Bronchial epithelial cell (primary cell): Measurements from ENCODE around the gene HDAC9. TPM values are rescaled to one million over a fixed set of nuclear protein-coding genes. Genes with fewer than 3 reads are reported as not detected.
A peak's percentile ranks its signal among the peaks of the same experiment; 100 is the strongest.
"Not testable (repeated sequence)": the region's sequence is repeated elsewhere in the genome, so short reads cannot be mapped to it uniquely, and the experiment has no call there.

ENCODE experiments used
- DNase-seq: peaks from one replicate; pipeline ENCODE4 v3.0.0-alpha.2; 2010; ENCODE audit warnings: low read depth
- FAIRE-seq: peaks from 2 replicates; lab custom pipeline; 2011; peaks lifted over from hg19 to GRCh38; lab: Jason Lieb, UNC
- H3K27me3 ChIP-seq: 2 replicates; pipeline ENCODE4 v1.5.1; 2011; ENCODE audit warnings: low read length; ENCODE audit not compliant: control insufficient read depth, insufficient read depth
- H3K36me3 ChIP-seq: 2 replicates; pipeline ENCODE4 v1.5.1; 2011; ENCODE audit warnings: low read length; ENCODE audit not compliant: control insufficient read depth, insufficient read depth
- H3K4me3 ChIP-seq: 2 replicates; pipeline ENCODE4 v1.5.1; 2011; ENCODE audit warnings: mild to moderate bottlenecking, low read depth, low read length, control low read depth
- CTCF ChIP-seq: IDR thresholded peaks from 2 replicates; pipeline ENCODE4 v1.5.1; 2011; ENCODE audit warnings: mild to moderate bottlenecking, moderate library complexity, low read length, control low read depth, inconsistent platforms; ENCODE audit not compliant: insufficient read depth, severe bottlenecking
- total RNA-seq: library from RNA; depleted of rRNA; stranded (reverse); fragments of >200 nt; gene quantifications from 2 replicates; pipeline ENCODE4 v1.2.1, GENCODE V29; 2014

HDAC9 gene
- total RNA-seq, 1 donor from 2014 or later: 12.1 TPM

GRCh38 chr7:18965657-18966056 is 470.1 kb downstream of the HDAC9 start:
- H3K27me3 ChIP-seq: no peaks in the 10 kb centered on the region
- H3K4me3 ChIP-seq: no peak overlapping the region
- TF ChIP-seq CTCF: no peak
- FAIRE-seq (no peak), DNase-seq (no peak)
- H3K36me3 ChIP-seq: no peaks in the 10 kb centered on the region

GRCh38 chr7:18967755-18968154 is 472.2 kb downstream of the HDAC9 start:
- H3K27me3 ChIP-seq, FAIRE-seq, H3K4me3 ChIP-seq, H3K36me3 ChIP-seq, DNase-seq: not testable (repeated sequence)

GRCh38 chr7:18971839-18972238 is 476.3 kb downstream of the HDAC9 start:
- H3K27me3 ChIP-seq: no peaks in the 10 kb centered on the region
- no peak for FAIRE-seq
- no peak for DNase-seq
- no peak overlapping the region for H3K4me3 ChIP-seq
- no peak for TF ChIP-seq CTCF
- no peaks in the 10 kb centered on the region for H3K36me3 ChIP-seq

- TF ChIP-seq CTCF: no peak
- no peaks in the 10 kb centered on the region for H3K36me3 ChIP-seq
- no peaks in the 10 kb centered on the region for H3K27me3 ChIP-seq
- H3K4me3 ChIP-seq: no peak overlapping the region
- DNase-seq: peak; percentile 85
- FAIRE-seq: no peak
Measured at GRCh38 chr7:18974803-18975202, 479.3 kb downstream of the HDAC9 start.

GRCh38 chr7:18975276-18975675 is 479.7 kb downstream of the HDAC9 start:
- no peak for TF ChIP-seq CTCF
- no peak for DNase-seq
- Histone ChIP-seq H3K4me3 (no peak overlapping the region), H3K27me3 (no peaks in the 10 kb centered on the region), H3K36me3 (no peaks in the 10 kb centered on the region)
- no peak for FAIRE-seq

GRCh38 chr7:18975689-18976280 is 480.2 kb downstream of the HDAC9 start:
- FAIRE-seq: no peak
- TF ChIP-seq CTCF: no peak

More at GRCh38 chr7:18975689-18976280, 480.2 kb downstream of the HDAC9 start:
- Histone ChIP-seq H3K4me3 (no peak overlapping the region), H3K36me3 (no peaks in the 10 kb centered on the region), H3K27me3 (no peaks in the 10 kb centered on the region)
- DNase-seq: no peak
